Small intestine (tissue), 16 donors: ENCODE measurements around the gene TMEM9. TPM values are rescaled to one million over a fixed set of nuclear protein-coding genes. Genes with fewer than 3 reads are reported as not detected.
A peak's percentile ranks its signal among the peaks of the same experiment; 100 is the strongest.

Experiments used
- DNase-seq, 2 donors: peaks; one replicate each; pipeline versions ENCODE4 v3.0.0 to v3.0.0-alpha.2; 2013
- FAIRE-seq: peaks from 2 replicates; lab custom pipeline; 2012; peaks lifted over from hg19 to GRCh38; lab: Jason Lieb, UNC
- H3K27ac ChIP-seq, 3 donors: one replicate each; pipeline ENCODE4 v1.5.1; 2013; ENCODE audit warnings: low read length in 2 of 3, mild to moderate bottlenecking in 2 of 3, control low read depth in 1 of 3, inconsistent platforms in 1 of 3, low read depth in 1 of 3, moderate library complexity in 1 of 3
- H3K27me3 ChIP-seq, 3 donors: one replicate each; pipeline ENCODE4 v1.6.1; 2013; ENCODE audit warnings: low read length in 3 of 3, inconsistent platforms in 1 of 3; ENCODE audit not compliant: control insufficient read depth in 3 of 3, insufficient read depth in 3 of 3
- H3K36me3 ChIP-seq, 3 donors: one replicate each; pipeline ENCODE4 v1.6.1; 2013; ENCODE audit warnings: low read length in 3 of 3, inconsistent platforms in 1 of 3, low read depth in 1 of 3, mild to moderate bottlenecking in 1 of 3, moderate library complexity in 1 of 3; ENCODE audit not compliant: control insufficient read depth in 3 of 3, insufficient read depth in 2 of 3
- H3K4me1 ChIP-seq, 3 donors: one replicate each; pipeline ENCODE4 v1.6.1; 2013; ENCODE audit warnings: low read length in 2 of 3, inconsistent platforms in 1 of 3, low read depth in 1 of 3, mild to moderate bottlenecking in 1 of 3, moderate library complexity in 1 of 3; ENCODE audit not compliant: control insufficient read depth in 3 of 3, insufficient read depth in 2 of 3
- H3K4me3 ChIP-seq, 3 donors: one replicate each; pipeline ENCODE4 v1.5.1; 2013; ENCODE audit warnings: low read length in 3 of 3, control low read depth in 1 of 3, inconsistent platforms in 1 of 3, low read depth in 1 of 3, mild to moderate bottlenecking in 1 of 3, moderate library complexity in 1 of 3
- H3K9me3 ChIP-seq, 2 donors: one replicate each; pipeline ENCODE4 v1.6.1; 2013; ENCODE audit warnings: low read depth in 1 of 2, low read length in 1 of 2; ENCODE audit not compliant: control insufficient read depth in 2 of 2, insufficient read depth in 1 of 2
- WGBS, 3 donors: extraction: QIAGEN DNeasy Blood & Tissue Kit; methylation state at CpG; one replicate each; pipeline ENCODE4 v1.1.7; 2013; 5-methylcytosine and 5-hydroxymethylcytosine counted together
- long read RNA-seq, 10 donors: transcript quantifications; one replicate each; lab custom pipeline, GENCODE V29; 2026
- polyA plus RNA-seq, 4 donors: library from polyadenylated mRNA; stranded (reverse) in 3 of 4; unstranded in 1 of 4; fragments of 200-250 nt in 3 of 4; fragments of 120-200 nt in 1 of 4; gene quantifications; one replicate each; pipeline versions ENCODE4 v1.2.1 to v1.2.3, GENCODE V29; 2013
- donor health status: healthy with polysubstance abuse.
- donor health status: control.
- donor health status: control.
- donor health status: Bipolar disorder and iron deficiency.
- donor health status: healthy.

Gene TMEM9
- polyA plus RNA-seq = 10 to 100 TPM in 3 of 4 donors, 1 to 10 TPM in 1; 6.3 to 58.5 (median 31.5) TPM
- long read RNA-seq, donor 1 = 0 reads
- long read RNA-seq, donor 2, transcript TMEM9-204 (6 exons, 1,529 nt) = major isoform, 9 of 14 reads
- long read RNA-seq, donor 2, partial matches to known transcripts = 0 of 14 reads
- long read RNA-seq, donor 2, other reads (novel, unspliced or antisense) = 0 of 14 reads
- long read RNA-seq, donor 3, transcript TMEM9-204 (6 exons, 1,529 nt) = major isoform, 21 of 28 reads
- long read RNA-seq, donor 3, transcript TMEM9-201 (5 exons, 1,959 nt) = minor isoform, 7 of 28 reads
- long read RNA-seq, donor 3, partial matches to known transcripts = 0 of 28 reads
- long read RNA-seq, donor 3, other reads (novel, unspliced or antisense) = 0 of 28 reads
- long read RNA-seq, donor 4, partial matches to known transcripts = 0 of 2 reads
- long read RNA-seq, donor 4, other reads (novel, unspliced or antisense) = 0 of 2 reads
- long read RNA-seq, donor 5, transcript TMEM9-204 (6 exons, 1,529 nt) = major isoform, 6 of 9 reads
- long read RNA-seq, donor 5, partial matches to known transcripts = 0 of 9 reads
- long read RNA-seq, donor 5, other reads (novel, unspliced or antisense) = 0 of 9 reads
- long read RNA-seq, donor 6, transcript TMEM9-201 (5 exons, 1,959 nt) = minor isoform, 6 of 15 reads
- long read RNA-seq, donor 6, transcript TMEM9-204 (6 exons, 1,529 nt) = major isoform, 9 of 15 reads
- long read RNA-seq, donor 6, partial matches to known transcripts = 0 of 15 reads
- long read RNA-seq, donor 6, other reads (novel, unspliced or antisense) = 0 of 15 reads
- long read RNA-seq, donor 7 = 0 reads
- long read RNA-seq, donor 8, partial matches to known transcripts = 0 of 7 reads
- long read RNA-seq, donor 8, other reads (novel, unspliced or antisense) = 0 of 7 reads
- long read RNA-seq, donor 9, partial matches to known transcripts = 0 of 2 reads
- long read RNA-seq, donor 9, other reads (novel, unspliced or antisense) = 0 of 2 reads
- long read RNA-seq, donor 10, transcript TMEM9-201 (5 exons, 1,959 nt) = minor isoform, 17 of 49 reads
- long read RNA-seq, donor 10, transcript TMEM9-204 (6 exons, 1,529 nt) = major isoform, 26 of 49 reads
- long read RNA-seq, donor 10, partial matches to known transcripts = 0 of 49 reads
- long read RNA-seq, donor 10, other reads (novel, unspliced or antisense) = 0 of 49 reads

GRCh38 chr1:201154389-201155165 is at the start of gene TMEM9:
Gene TMEM9 (minus strand): TSS chr1:201154474. CDS start chr1:201153923, 551 bp downstream.
- 6 to 8% (median 8%) methylated on average over 31 of the region's 31 CpGs for WGBS, 3 donors

DNA sequence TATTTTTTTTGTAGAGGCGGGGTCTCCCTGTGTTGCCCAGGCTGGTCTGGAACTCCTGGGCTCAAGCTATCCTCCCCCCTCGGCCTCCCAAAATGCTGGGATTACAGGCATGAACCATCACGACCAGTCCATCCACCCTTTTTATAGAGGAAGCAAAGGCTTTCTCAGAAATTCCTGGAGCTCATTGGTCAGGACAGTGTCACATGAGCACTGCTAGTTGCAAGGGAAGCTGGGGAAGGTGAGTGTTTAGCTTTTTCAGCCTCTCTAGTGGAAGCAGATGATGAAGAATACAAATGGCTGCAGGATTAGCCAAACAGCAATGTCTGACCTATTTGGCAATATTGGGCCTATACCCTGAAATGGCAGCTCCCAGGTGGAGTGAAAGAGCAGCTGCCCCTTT is 44.3 kb upstream of the TMEM9 start:
- DNase-seq = no peak
- H3K9me3 ChIP-seq = no peaks in the 10 kb centered on the region
- H3K4me1 ChIP-seq = no peaks in the 10 kb centered on the region
- H3K27ac ChIP-seq = no peak overlapping the region
- FAIRE-seq = no peak
- no peaks in the 10 kb centered on the region for H3K36me3 ChIP-seq
- 85 to 87% (median 87%) methylated on average over 3 of the region's 3 CpGs for WGBS, 3 donors
- H3K27me3 ChIP-seq = peaks cover 0 to 2% (median 0%) of the 10 kb centered on the region in 3 donors
- H3K4me3 ChIP-seq = no peak overlapping the region

More at GRCh38 chr1:201154389-201155165, at the start of gene TMEM9:
- H3K4me1 ChIP-seq = peaks cover 0 to 5% (median 4%) of the 10 kb centered on the region in 3 donors
- peak within 1 kb of the TSS in 1 of 3 donors; percentile 62 for H3K27ac ChIP-seq
- peak; percentile 95 to 98 for DNase-seq
- peaks cover 0 to 8% (median 0%) of the 10 kb centered on the region in 3 donors for H3K36me3 ChIP-seq
- H3K27me3 ChIP-seq = peaks cover 0 to 6% (median 2%) of the 10 kb centered on the region in 3 donors
- FAIRE-seq = no peak
- H3K4me3 ChIP-seq = peak within 1 kb of the TSS; percentile 69 to 88 (median 82)
- H3K9me3 ChIP-seq = no peaks in the 10 kb centered on the region

DNA sequence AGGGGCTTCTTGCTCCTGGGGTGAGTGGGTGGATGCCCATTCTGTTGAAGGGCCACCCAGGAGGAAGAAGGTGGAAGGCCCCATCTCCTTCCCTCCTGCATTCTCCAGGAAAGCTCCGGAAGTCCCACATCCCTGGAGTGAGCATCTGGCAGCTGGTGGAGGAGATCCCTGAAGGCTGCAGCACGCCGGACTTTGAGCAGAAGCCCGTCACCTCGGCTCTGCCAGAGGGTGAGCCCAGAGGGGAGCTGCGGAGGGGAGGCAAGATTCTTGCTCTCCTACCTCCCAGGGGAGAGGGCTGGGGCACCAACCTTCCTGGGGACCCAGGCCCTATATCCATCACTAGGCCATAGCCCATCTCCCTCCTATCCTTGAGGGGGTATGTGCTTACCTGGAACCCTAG is 39.8 kb upstream of the TMEM9 start:
- no peak overlapping the region for H3K4me3 ChIP-seq
- no peaks in the 10 kb centered on the region for H3K9me3 ChIP-seq
- H3K27ac ChIP-seq = no peak overlapping the region
- no peaks in the 10 kb centered on the region for H3K36me3 ChIP-seq
- no peak for FAIRE-seq
- DNase-seq = no peak
- no peaks in the 10 kb centered on the region for H3K4me1 ChIP-seq
- peaks cover 0 to 17% (median 0%) of the 10 kb centered on the region in 3 donors for H3K27me3 ChIP-seq
- 25 to 65% (median 50%) methylated on average over 6 of the region's 6 CpGs for WGBS, 3 donors

- Histone ChIP-seq H3K4me3 (no peak overlapping the region), H3K27ac (no peak overlapping the region), H3K9me3 (no peaks in the 10 kb centered on the region), H3K27me3 (peaks cover 0 to 26% (median 0%) of the 10 kb centered on the region in 3 donors), H3K4me1 (no peaks in the 10 kb centered on the region), H3K36me3 (no peaks in the 10 kb centered on the region)
- no peak for FAIRE-seq
- 79 to 92% (median 82%) methylated on average over 3 of the region's 3 CpGs for WGBS, 3 donors
- DNase-seq = no peak
Observed at GRCh38 chr1:201192261-201192788, 38.1 kb upstream of the TMEM9 start.

DNA sequence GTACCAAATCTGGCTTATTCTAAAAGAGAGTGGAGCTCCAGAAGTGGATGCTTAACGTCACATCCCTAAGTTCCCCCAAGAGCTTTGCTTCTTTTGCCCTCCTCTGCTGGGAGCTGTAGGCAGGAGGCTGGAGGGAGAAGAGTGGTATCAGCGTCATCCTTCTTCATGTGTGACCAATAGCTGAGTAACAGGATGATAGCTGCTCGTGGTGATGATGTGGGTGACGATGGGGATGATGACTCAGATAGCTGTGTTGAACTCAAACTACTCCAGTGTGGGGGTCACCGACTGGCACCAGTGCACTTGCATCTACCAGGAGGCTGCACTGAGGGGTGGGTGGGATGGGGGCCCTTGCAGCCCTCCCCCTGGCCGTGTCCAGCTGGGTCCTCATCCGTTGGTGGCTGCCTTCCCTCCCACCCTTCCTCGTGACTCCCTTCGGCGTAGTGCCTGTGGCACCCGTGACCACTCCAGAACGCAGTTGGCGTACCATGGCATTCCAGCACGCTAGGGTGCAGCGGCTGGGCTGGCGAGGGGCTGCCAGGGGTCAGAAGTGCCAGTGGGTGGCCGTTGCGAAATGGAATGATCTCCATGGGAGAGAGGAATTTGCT is 37.5 kb upstream of the TMEM9 start:
- no peak for DNase-seq
- H3K27ac ChIP-seq = no peak overlapping the region
- no peak for FAIRE-seq
- 71 to 77% (median 74%) methylated on average over 18 of the region's 18 CpGs for WGBS, 3 donors
- no peak overlapping the region for H3K4me3 ChIP-seq
- no peaks in the 10 kb centered on the region for H3K9me3 ChIP-seq
- peaks cover 0 to 27% (median 0%) of the 10 kb centered on the region in 3 donors for H3K27me3 ChIP-seq
- no peaks in the 10 kb centered on the region for H3K36me3 ChIP-seq
- no peaks in the 10 kb centered on the region for H3K4me1 ChIP-seq

DNA sequence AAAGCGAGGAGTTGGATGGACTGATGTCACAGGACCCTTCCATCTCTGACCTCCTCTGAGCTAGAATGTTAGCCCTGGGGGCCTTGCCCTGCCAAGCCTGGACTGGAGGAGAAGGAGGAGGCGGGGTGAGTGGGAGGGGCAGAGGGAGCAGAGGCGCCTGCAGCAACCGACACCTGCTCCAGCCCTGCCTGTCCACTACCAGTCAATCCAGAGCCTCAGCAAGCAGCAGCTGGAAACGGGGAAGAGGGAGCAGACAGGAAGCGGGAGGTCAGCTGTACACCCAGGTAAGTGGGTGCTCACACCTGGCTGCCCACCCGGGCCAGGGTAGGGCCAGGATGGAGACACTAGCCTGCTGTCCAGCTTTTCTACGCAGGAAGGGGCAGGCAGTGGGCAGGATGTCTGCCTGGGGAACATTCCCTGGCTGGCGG is 36.4 kb upstream of the TMEM9 start, which contains the start of gene IGFN1:
TSS of gene IGFN1 (plus strand) at position 201 of the 428 bp plus-strand sequence. CDS start 2,470 bp downstream, outside the sequence.
- H3K27ac ChIP-seq = no peak within 1 kb of the TSS
- H3K9me3 ChIP-seq = no peaks in the 10 kb centered on the region
- no peaks in the 10 kb centered on the region for H3K36me3 ChIP-seq
- 38 to 50% (median 38%) methylated on average over 9 of the region's 9 CpGs for WGBS, 3 donors
- FAIRE-seq (no peak), DNase-seq (no peak)
- no peak within 1 kb of the TSS for H3K4me3 ChIP-seq
- peaks cover 0 to 25% (median 0%) of the 10 kb centered on the region in 3 donors for H3K27me3 ChIP-seq
- no peaks in the 10 kb centered on the region for H3K4me1 ChIP-seq

DNA sequence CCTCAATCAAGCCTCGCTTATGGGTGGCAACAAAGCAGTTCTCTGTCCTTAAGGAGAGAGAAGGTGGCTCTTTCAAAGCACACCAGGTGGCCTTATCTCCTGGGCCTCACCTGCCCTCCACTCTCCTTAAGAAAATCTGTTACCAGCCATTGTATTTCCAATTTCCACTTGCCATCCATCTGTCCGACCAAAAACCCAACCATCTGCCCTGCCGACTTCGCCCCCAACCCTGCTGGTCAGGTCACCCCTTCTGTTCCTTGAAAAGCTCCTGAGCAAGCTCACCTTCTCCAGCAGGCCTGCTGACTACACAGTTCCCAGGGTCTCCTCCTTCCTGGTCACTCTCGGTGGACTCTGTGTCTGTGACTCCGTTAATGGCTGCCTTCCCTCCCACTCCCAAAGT is 35.7 kb upstream of the TMEM9 start:
- Histone ChIP-seq H3K9me3 (no peaks in the 10 kb centered on the region), H3K4me1 (peaks cover 0 to 3% (median 0%) of the 10 kb centered on the region in 3 donors), H3K27me3 (peaks cover 0 to 25% (median 0%) of the 10 kb centered on the region in 3 donors), H3K36me3 (no peaks in the 10 kb centered on the region), H3K4me3 (no peak overlapping the region), H3K27ac (no peak overlapping the region)
- WGBS, 3 donors = 80 to 84% (median 83%) methylated on average over 6 of the region's 6 CpGs
- DNase-seq (no peak), FAIRE-seq (no peak)
